Karpas-422 (cell line): ENCODE data around the gene TTLL5. TPM values are rescaled to one million over a fixed set of nuclear protein-coding genes. Genes with fewer than 3 reads are reported as not detected.

Source experiments
- DNase-seq: peaks from one replicate; pipeline ENCODE4 v3.0.0-alpha.2; 2015
- H2AFZ ChIP-seq: fragments of 200-600 bp; sonication (generic); 2 replicates; pipeline ENCODE4 v1.6.1; 2014; ENCODE audit warnings: antibody characterized with exemption, low read length, mixed read lengths
- H3K27ac ChIP-seq: fragments of 200-600 bp; sonication (generic); 2 replicates; pipeline ENCODE4 v1.5.1; 2014; ENCODE audit warnings: mild to moderate bottlenecking, low read length, moderate library complexity
- H3K27me3 ChIP-seq: fragments of 200-600 bp; sonication (generic); 2 replicates; pipeline ENCODE4 v1.6.1; 2014; ENCODE audit warnings: low read length, mixed read lengths
- H3K36me3 ChIP-seq: fragments of 200-600 bp; sonication (generic); 2 replicates; pipeline ENCODE4 v1.6.1; 2014; ENCODE audit warnings: low read length, mixed read lengths; ENCODE audit not compliant: insufficient read depth
- H3K4me1 ChIP-seq: fragments of 200-600 bp; sonication (generic); 2 replicates; pipeline ENCODE4 v1.6.1; 2014; ENCODE audit warnings: mild to moderate bottlenecking, low read length, mixed read lengths
- H3K4me2 ChIP-seq: fragments of 200-600 bp; sonication (generic); 2 replicates; pipeline ENCODE4 v1.6.1; 2014; ENCODE audit warnings: low read length, low read depth, mild to moderate bottlenecking; ENCODE audit not compliant: poor library complexity, severe bottlenecking
- H3K4me3 ChIP-seq: fragments of 200-600 bp; sonication (generic); 2 replicates; pipeline ENCODE4 v1.5.1; 2014; ENCODE audit warnings: mild to moderate bottlenecking, antibody characterized with exemption, low read length, mixed read lengths
- H3K79me2 ChIP-seq: fragments of 200-600 bp; sonication (generic); 2 replicates; pipeline ENCODE4 v1.6.1; 2014; ENCODE audit warnings: mild to moderate bottlenecking, low read length, mixed read lengths
- H3K9ac ChIP-seq: fragments of 200-600 bp; sonication (generic); 2 replicates; pipeline ENCODE4 v1.6.0; 2014; ENCODE audit warnings: low read length
- H3K9me2 ChIP-seq: fragments of 200-600 bp; sonication (generic), shearing (Covaris generic); replicated peaks from 2 replicates; pipeline ENCODE4 v1.6.0; 2014; ENCODE audit warnings: mild to moderate bottlenecking, low read length, moderate library complexity; ENCODE audit not compliant: insufficient read depth
- H3K9me3 ChIP-seq: fragments of 300-700, 200-600 bp; sonication (generic); 2 replicates; pipeline ENCODE4 v1.6.1; 2014; ENCODE audit warnings: low read length, mixed read lengths
- H4K20me1 ChIP-seq: fragments of 200-600 bp; sonication (generic); 2 replicates; pipeline ENCODE4 v1.6.1; 2014; ENCODE audit warnings: mild to moderate bottlenecking, antibody characterized with exemption, low read length, low read depth; ENCODE audit not compliant: insufficient read depth
- total RNA-seq: library from RNA; depleted of rRNA; stranded (reverse); fragments of >200 nt; shearing (Covaris generic); gene quantifications from 2 replicates; pipeline ENCODE4 v1.2.3, GENCODE V29; 2014; ENCODE audit warnings: low replicate concordance

Gene TTLL5
- total RNA-seq, 1 experiment from 2014 or later = 53.7 TPM

GRCh38 chr14:75933712-75934296 is 272.8 kb downstream of the TTLL5 start:
- no peak overlapping the region for H3K4me2 ChIP-seq
- no peak overlapping the region for H3K9ac ChIP-seq
- H3K9me3 ChIP-seq = no peaks in the 10 kb centered on the region

GRCh38 chr14:75934998-75935628 is 274.1 kb downstream of the TTLL5 start:
- Histone ChIP-seq H3K36me3 (no peaks in the 10 kb centered on the region), H3K9me2 (no peaks in the 10 kb centered on the region), H3K9me3 (no peaks in the 10 kb centered on the region), H3K27ac (no peak overlapping the region), H4K20me1 (no peaks in the 10 kb centered on the region), H3K4me3 (no peak overlapping the region), H3K4me2 (no peak overlapping the region), H3K9ac (no peak overlapping the region), H3K27me3 (no peaks in the 10 kb centered on the region), H3K79me2 (no peaks in the 10 kb centered on the region), H2AFZ (no peak overlapping the region), H3K4me1 (no peaks in the 10 kb centered on the region)
- no peak for DNase-seq

More at GRCh38 chr14:75933712-75934296, 272.8 kb downstream of the TTLL5 start:
- Histone ChIP-seq H4K20me1 (no peaks in the 10 kb centered on the region), H3K4me1 (no peaks in the 10 kb centered on the region), H3K27me3 (no peaks in the 10 kb centered on the region), H3K9me2 (no peaks in the 10 kb centered on the region), H3K27ac (no peak overlapping the region), H2AFZ (no peak overlapping the region), H3K79me2 (no peaks in the 10 kb centered on the region), H3K36me3 (no peaks in the 10 kb centered on the region), H3K4me3 (no peak overlapping the region)
- DNase-seq = no peak

- Histone ChIP-seq H3K4me1 (no peaks in the 10 kb centered on the region), H3K4me3 (no peak overlapping the region), H4K20me1 (no peaks in the 10 kb centered on the region), H3K27me3 (no peaks in the 10 kb centered on the region), H3K9me2 (no peaks in the 10 kb centered on the region), H3K9ac (no peak overlapping the region), H3K36me3 (no peaks in the 10 kb centered on the region), H3K9me3 (no peaks in the 10 kb centered on the region), H2AFZ (no peak overlapping the region), H3K4me2 (no peak overlapping the region), H3K79me2 (no peaks in the 10 kb centered on the region), H3K27ac (no peak overlapping the region)
- no peak for DNase-seq
Measured at GRCh38 chr14:75939200-75939599, 278.2 kb downstream of the TTLL5 start.

- no peak overlapping the region for H2AFZ ChIP-seq
- H3K4me2 ChIP-seq = no peak overlapping the region
- H3K9ac ChIP-seq = no peak overlapping the region
- no peaks in the 10 kb centered on the region for H4K20me1 ChIP-seq
- H3K9me3 ChIP-seq = no peaks in the 10 kb centered on the region
- no peaks in the 10 kb centered on the region for H3K36me3 ChIP-seq
- H3K9me2 ChIP-seq = no peaks in the 10 kb centered on the region
- no peaks in the 10 kb centered on the region for H3K4me1 ChIP-seq
- no peaks in the 10 kb centered on the region for H3K27me3 ChIP-seq
- H3K27ac ChIP-seq = no peak overlapping the region
- no peak for DNase-seq
- no peak overlapping the region for H3K4me3 ChIP-seq
- H3K79me2 ChIP-seq = no peaks in the 10 kb centered on the region
Measured at GRCh38 chr14:75941030-75941429, 280.0 kb downstream of the TTLL5 start.

DNA sequence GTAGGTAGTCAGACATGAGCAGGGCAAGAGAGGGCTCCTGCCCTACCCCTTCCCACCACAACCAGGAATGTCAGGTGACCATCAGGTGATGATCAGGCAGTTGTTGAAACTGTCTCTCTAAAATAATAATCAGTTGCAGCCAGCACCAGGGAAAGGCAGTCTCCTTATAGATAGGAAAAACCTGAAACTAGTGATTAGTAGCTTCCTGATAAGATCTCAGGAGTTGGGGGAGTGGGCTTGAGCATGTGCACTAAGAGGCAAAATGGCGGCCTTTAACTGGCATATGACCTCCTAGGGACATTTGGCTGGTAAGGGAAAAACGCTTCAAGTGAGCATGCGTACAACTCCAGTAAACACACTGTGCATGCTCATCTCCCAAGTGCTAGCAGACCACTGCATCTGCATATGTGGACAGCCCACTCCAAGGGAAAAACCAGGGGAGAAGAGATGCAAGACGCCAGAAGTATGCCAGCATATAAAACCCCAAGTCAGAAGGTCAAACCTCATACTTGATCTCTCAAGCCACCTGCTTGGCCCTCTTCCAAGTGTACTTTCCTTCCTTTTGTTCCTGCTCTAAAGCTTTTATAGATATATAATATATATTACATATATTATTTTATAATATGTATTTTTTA is 283.7 kb downstream of the TTLL5 start:
- H3K9ac ChIP-seq = no peak overlapping the region
- H3K9me3 ChIP-seq = no peaks in the 10 kb centered on the region
- no peaks in the 10 kb centered on the region for H4K20me1 ChIP-seq
- H3K4me1 ChIP-seq = no peaks in the 10 kb centered on the region
- no peaks in the 10 kb centered on the region for H3K79me2 ChIP-seq
- no peaks in the 10 kb centered on the region for H3K27me3 ChIP-seq
- H3K27ac ChIP-seq = no peak overlapping the region
- no peak overlapping the region for H2AFZ ChIP-seq
- no peak overlapping the region for H3K4me3 ChIP-seq
- no peaks in the 10 kb centered on the region for H3K9me2 ChIP-seq
- no peak overlapping the region for H3K4me2 ChIP-seq
- DNase-seq = no peak
- no peaks in the 10 kb centered on the region for H3K36me3 ChIP-seq

DNA sequence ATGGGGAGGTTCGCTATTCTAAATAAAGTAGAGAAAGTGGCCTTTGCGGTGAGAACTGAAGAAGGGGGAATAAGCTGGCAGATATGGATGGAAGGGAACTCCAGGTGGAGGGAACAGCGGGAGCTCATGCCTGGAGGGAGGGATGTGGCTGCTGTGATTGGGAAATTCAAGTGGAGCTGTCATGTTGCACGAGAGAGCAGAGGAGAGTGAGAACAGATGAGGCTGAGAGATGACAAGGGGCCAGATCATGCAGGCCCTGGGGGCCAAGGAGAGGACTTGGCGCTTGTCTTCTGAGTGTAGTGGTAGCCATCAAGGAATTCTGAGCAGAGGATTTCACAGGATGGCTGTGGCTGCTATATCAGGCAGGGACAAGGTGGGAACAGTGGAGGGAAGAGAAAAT is 285.7 kb downstream of the TTLL5 start:
- Histone ChIP-seq H2AFZ (no peak overlapping the region), H3K9ac (no peak overlapping the region), H3K27ac (no peak overlapping the region), H3K4me2 (no peak overlapping the region), H3K36me3 (no peaks in the 10 kb centered on the region), H3K4me1 (no peaks in the 10 kb centered on the region), H3K9me2 (no peaks in the 10 kb centered on the region), H4K20me1 (no peaks in the 10 kb centered on the region), H3K79me2 (no peaks in the 10 kb centered on the region), H3K9me3 (no peaks in the 10 kb centered on the region), H3K4me3 (no peak overlapping the region), H3K27me3 (no peaks in the 10 kb centered on the region)
- DNase-seq = no peak

GRCh38 chr14:75952489-75952888 is 291.4 kb downstream of the TTLL5 start:
- Histone ChIP-seq H3K27ac (no peak overlapping the region), H4K20me1 (no peaks in the 10 kb centered on the region), H3K36me3 (no peaks in the 10 kb centered on the region), H3K79me2 (no peaks in the 10 kb centered on the region), H2AFZ (no peak overlapping the region), H3K4me2 (no peak overlapping the region), H3K9me2 (no peaks in the 10 kb centered on the region), H3K9me3 (no peaks in the 10 kb centered on the region), H3K27me3 (no peaks in the 10 kb centered on the region), H3K9ac (no peak overlapping the region), H3K4me1 (no peaks in the 10 kb centered on the region), H3K4me3 (no peak overlapping the region)
- DNase-seq = no peak

DNA sequence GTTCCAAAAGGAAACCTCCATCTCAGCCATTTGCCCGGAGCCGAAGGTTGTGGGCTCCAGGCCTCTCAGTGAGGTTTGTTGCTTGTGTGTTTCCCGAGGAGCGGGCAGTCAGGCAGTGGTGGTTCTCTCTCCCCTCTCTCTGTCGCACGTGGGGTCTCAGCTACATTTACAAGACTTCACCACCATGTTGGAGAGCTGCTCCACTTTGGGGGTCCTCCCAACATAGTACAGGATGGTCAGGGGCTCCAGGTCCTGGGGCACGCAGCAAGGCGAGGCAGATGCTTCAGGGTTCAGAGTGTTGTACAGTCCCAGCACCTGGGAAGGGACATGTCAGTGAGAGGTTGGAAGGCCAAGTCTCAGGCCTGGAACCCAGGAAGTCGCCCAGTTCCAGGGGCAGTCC is 298.0 kb downstream of the TTLL5 start:
- Histone ChIP-seq H3K27ac (no peak overlapping the region), H3K27me3 (no peaks in the 10 kb centered on the region), H3K9ac (no peak overlapping the region), H3K36me3 (no peaks in the 10 kb centered on the region), H2AFZ (no peak overlapping the region), H3K79me2 (no peaks in the 10 kb centered on the region), H3K4me3 (no peak overlapping the region), H3K4me1 (peaks cover 10% of the 10 kb centered on the region), H3K4me2 (no peak overlapping the region), H4K20me1 (no peaks in the 10 kb centered on the region), H3K9me2 (no peaks in the 10 kb centered on the region), H3K9me3 (no peaks in the 10 kb centered on the region)
- no peak for DNase-seq
